ENCODE measurements around the gene APOC3.

DNA sequence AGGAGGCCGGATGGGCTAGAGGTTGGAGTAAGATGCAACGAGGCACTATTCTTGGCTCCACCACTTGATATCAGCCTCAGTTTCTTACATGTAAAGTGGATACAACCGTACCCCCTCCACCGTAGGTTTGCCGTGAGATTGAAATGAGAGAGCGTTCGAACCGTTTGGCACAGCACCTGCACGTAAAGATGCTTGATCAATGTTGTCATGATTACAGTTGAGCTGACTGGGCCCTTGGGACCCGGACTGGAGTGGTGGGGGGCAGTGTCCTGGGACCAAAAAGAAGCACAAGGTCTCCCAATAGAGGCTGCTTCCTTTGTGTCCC lies 3.7 kb downstream of the APOC3 start:
- no peak for TF ChIP-seq CTCF (conservative IDR thresholded peaks at IDR 0.05; ENCODE audit: low read depth, low read length)
- TF ChIP-seq EZH2phosphoT487 (IDR thresholded peaks at IDR 0.05; ENCODE audit: borderline replicate concordance, low read length) = no peak
- TF ChIP-seq EZH2 (IDR thresholded peaks at IDR 0.05; ENCODE audit: low read length, unreplicated experiment) = no peak
